SK-N-SH (cell line): ENCODE measurements around the gene NOP9.

Experiments
- CHD2 ChIP-seq: fragments of 150-350 bp; IDR thresholded peaks from 2 replicates; pipeline ENCODE4 v1.6.1; 2018; ENCODE audit warnings: low read length; ENCODE audit not compliant: partially characterized antibody
- CTCF ChIP-seq: fragments of 200-600 bp; sonication (generic); IDR thresholded peaks from 2 replicates; pipeline ENCODE4 v1.6.1; 2017; ENCODE audit warnings: antibody characterized with exemption, mild to moderate bottlenecking, moderate library complexity
- EZH2phosphoT487 ChIP-seq: fragments of 200-600 bp; sonication (generic); IDR thresholded peaks from 2 replicates; pipeline ENCODE4 v1.6.1; 2017; ENCODE audit warnings: low read depth, mixed run types, mild to moderate bottlenecking, antibody characterized with exemption, moderate library complexity, borderline replicate concordance
- GABPA ChIP-seq: IDR thresholded peaks from 2 replicates; pipeline ENCODE4 v1.4.0; 2012; ENCODE audit warnings: low read depth, mild to moderate bottlenecking
- MAX ChIP-seq: IDR thresholded peaks from 2 replicates; pipeline ENCODE4 v1.4.0; 2012; ENCODE audit warnings: low read depth
- MEF2A ChIP-seq: IDR thresholded peaks from 2 replicates; pipeline ENCODE4 v1.4.0; 2012; ENCODE audit warnings: low read depth, borderline replicate concordance
- POLR2AphosphoS5 ChIP-seq: IDR thresholded peaks from 2 replicates; pipeline ENCODE4 v1.6.1; 2012; ENCODE audit warnings: low read depth, low read length
- RCOR1 ChIP-seq: fragments of 150-350 bp; IDR thresholded peaks from 2 replicates; pipeline ENCODE4 v1.6.1; 2017; ENCODE audit warnings: antibody characterized with exemption, low read length
- RFX5 ChIP-seq: IDR thresholded peaks from 2 replicates; pipeline ENCODE4 v1.6.1; 2012; ENCODE audit warnings: mild to moderate bottlenecking, improper control_type of control experiment, low read length
- SMC3 ChIP-seq: IDR thresholded peaks from 2 replicates; pipeline ENCODE4 v1.6.1; 2012; ENCODE audit warnings: low read depth, low read length, improper control_type of control experiment
- TAF1 ChIP-seq: IDR thresholded peaks from 2 replicates; pipeline ENCODE4 v1.6.1; 2012; ENCODE audit warnings: low read depth, mild to moderate bottlenecking, low read length, moderate library complexity, borderline replicate concordance
- TEAD4 ChIP-seq: IDR thresholded peaks from 2 replicates; pipeline ENCODE4 v1.4.0; 2012; ENCODE audit warnings: mild to moderate bottlenecking, borderline replicate concordance; ENCODE audit not compliant: insufficient read depth
- USF2 ChIP-seq: fragments of 150-350 bp; IDR thresholded peaks from 2 replicates; pipeline ENCODE4 v1.6.1; 2017; ENCODE audit warnings: antibody characterized with exemption, low read length, low read depth, borderline replicate concordance

GRCh38 chr14:24347134-24347533 is 47.5 kb downstream of the NOP9 start:
- TF ChIP-seq TAF1: no peak
- TF ChIP-seq RCOR1: no peak
- no peak for TF ChIP-seq MAX
- no peak for TF ChIP-seq EZH2phosphoT487
- no peak for TF ChIP-seq MEF2A
- TF ChIP-seq CTCF: no peak
- no peak for TF ChIP-seq SMC3
- no peak for TF ChIP-seq CHD2
- TF ChIP-seq TEAD4: no peak
- TF ChIP-seq POLR2AphosphoS5: no peak
- TF ChIP-seq GABPA: no peak
- no peak for TF ChIP-seq RFX5
- TF ChIP-seq USF2: no peak
